Uterus (tissue), 2 donors: Measurements from ENCODE around the gene SHC2.

Experiments used
- POLR2A ChIP-seq, 2 donors: fragments of 450-650 bp; IDR thresholded peaks; one replicate each; pipeline ENCODE4 v1.6.1; 2016; ENCODE audit warnings: antibody characterized with exemption in 2 of 2, mild to moderate bottlenecking in 1 of 2, moderate library complexity in 1 of 2
- TF ChIP-seq, protein P1 (sequence below), 4 experiments: fragments of 200-600 bp in 2 of 4; fragments of 450-650 bp in 2 of 4; sonication (generic) in 2 of 4; IDR thresholded peaks; one replicate each; pipeline ENCODE4 v1.5.1; 2016 to 2019; ENCODE audit warnings: antibody characterized with exemption in 4 of 4, mild to moderate bottlenecking in 2 of 4, moderate library complexity in 1 of 4

DNA sequence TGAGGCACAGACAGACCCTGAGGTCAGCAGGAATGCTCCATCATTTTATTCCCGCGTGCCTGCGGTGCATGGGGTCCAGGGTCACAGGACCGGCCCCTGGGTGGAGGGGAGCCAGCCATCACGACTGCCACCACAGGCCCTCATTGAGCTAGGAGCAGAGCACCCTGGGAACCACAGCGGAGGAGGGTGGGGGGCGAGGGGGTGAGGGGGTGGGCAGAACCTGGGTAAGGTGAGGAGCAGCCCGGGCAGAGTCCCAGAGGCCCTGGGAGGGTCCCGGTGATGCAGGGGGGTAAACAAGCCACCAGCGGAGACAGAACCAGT, 34.2 kb upstream of the SHC2 start:
- TF ChIP-seq, protein P1, sequence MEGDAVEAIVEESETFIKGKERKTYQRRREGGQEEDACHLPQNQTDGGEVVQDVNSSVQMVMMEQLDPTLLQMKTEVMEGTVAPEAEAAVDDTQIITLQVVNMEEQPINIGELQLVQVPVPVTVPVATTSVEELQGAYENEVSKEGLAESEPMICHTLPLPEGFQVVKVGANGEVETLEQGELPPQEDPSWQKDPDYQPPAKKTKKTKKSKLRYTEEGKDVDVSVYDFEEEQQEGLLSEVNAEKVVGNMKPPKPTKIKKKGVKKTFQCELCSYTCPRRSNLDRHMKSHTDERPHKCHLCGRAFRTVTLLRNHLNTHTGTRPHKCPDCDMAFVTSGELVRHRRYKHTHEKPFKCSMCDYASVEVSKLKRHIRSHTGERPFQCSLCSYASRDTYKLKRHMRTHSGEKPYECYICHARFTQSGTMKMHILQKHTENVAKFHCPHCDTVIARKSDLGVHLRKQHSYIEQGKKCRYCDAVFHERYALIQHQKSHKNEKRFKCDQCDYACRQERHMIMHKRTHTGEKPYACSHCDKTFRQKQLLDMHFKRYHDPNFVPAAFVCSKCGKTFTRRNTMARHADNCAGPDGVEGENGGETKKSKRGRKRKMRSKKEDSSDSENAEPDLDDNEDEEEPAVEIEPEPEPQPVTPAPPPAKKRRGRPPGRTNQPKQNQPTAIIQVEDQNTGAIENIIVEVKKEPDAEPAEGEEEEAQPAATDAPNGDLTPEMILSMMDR (IDR thresholded peaks at IDR 0.05) = no peak
- TF ChIP-seq POLR2A (IDR thresholded peaks at IDR 0.05) = no peak
